Fibroblast of peridontal ligament (primary cell): Measurements from ENCODE around the gene CTNS.
A peak's percentile ranks its signal among the peaks of the same experiment; 100 is the strongest.

ENCODE experiments used
- DNase-seq: peaks from one replicate; pipeline ENCODE4 v3.0.0-alpha.2; 2010; ENCODE audit errors: extremely low read depth

Gene CTNS

DNA sequence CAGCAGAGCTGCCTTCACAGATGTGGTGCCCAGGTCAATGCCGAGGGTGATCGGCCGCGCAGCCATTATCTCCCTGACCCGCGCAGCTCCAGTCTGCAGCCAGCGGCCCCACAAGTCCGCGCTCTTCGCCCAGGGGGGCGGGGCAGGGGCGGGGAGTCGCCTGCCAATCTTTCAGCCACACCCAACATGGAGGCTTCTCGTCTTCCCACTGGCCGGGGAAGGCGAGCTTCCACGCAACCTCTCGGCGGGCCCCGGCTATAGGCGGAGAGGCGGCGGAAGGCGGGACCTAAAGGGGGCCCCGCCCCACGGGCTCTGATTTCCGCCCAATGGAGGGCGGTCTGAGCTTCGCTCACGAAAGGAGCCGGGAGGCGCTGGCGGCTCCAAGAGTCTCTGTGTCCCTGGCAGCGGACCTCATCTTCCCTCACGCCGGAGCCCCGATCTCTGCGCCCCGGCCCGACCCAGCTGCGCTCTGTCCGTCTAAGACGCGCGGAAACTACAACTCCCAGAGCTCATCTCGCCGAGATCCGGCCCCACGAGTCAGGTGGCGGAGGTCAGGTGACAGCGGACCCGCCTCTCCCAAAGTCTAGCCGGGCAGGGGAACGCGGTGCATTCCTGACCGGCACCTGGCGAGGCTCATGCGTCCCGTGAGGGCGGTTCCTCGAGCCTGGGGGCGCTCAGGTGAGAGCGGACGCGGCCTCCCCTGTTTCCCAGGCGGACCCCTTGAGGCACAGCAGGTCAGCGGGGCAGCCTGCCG lies at the start of gene CTNS, which contains the start of gene SHPK:
TSS of gene CTNS (plus strand) at position 607 of the 754 bp plus-strand sequence. CDS start 3,447 bp downstream, outside the sequence.
TSS of gene SHPK (minus strand) at position 97 of the 754 bp plus-strand sequence. CDS start at position 66, 31 bp downstream.
- DNase-seq: peak; percentile 90

DNA sequence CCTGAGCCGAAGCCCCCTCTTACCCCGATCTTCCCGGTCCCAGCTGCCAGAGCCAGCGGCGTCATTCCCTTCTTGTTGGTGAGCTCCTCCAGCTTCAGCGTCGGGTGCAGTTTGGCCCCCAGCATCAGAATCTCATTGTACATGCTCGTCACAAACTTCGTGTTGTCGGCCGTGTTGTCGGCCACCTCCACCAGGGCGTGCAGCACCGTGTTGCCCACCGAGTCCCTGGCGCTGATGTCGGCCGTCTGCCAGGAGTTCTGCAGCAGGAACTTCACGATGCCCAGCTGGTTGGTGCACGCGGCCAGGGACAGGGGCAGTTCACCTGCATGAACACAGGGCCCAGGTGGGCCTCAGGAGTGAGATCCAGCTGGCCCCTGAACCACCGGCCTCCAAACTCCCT lies 46.8 kb upstream of the CTNS start:
- DNase-seq: no peak

- DNase-seq: no peak
Measured at GRCh38 chr17:3590231-3590630, 46.3 kb upstream of the CTNS start.

DNA sequence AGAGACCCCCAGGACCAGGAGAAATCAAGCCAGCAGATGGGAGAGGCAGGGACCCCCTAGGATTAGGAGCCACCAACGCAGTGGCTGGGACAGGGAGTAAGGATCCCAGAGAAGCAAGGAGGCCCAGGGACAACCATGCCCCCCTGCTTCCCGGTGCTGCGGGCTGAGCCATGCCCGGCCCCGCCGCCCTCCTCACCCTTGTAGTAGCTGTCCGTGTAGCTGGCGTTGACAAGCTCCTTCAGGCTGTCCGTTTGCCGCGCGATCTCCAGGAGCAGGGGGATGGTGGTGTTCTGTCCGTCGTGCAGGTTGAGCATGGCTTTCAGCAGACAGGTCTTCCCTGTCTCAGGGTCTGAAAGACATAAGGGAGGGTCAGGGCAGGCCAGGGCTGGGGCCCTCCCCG lies 45.8 kb upstream of the CTNS start:
- DNase-seq: no peak

DNA sequence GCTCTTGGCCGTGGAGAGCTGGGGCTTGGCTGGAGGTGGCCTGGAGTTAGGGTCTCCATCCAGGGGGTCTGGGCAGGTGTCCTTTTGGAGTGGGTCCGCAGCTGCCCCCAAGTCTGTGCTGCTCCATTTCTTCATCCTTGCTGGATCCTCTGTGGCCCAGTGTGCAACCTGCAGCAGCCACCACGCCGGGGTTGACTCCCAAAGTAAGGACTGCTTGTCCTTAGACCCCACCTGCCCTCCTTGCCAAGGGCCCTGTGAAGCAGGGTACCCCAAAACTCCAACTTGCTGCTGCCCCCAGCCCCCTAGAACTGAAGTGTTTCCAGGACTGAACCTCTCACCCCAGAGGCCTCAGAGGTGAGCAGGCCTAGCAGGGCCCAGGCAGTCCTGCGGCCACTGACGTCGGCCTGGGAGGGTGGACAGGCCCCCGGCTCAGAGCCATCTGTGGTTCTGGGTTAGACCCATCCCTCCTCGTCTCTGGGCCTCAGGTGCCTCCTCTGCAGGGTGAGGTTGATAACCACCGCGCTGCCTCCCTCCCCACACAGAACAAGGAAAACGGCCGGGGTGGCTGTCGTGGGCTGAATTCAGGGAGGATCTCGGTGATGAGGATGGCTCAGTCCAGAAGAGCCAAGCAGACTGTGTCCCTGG lies 44.2 kb upstream of the CTNS start:
- DNase-seq: no peak

DNA sequence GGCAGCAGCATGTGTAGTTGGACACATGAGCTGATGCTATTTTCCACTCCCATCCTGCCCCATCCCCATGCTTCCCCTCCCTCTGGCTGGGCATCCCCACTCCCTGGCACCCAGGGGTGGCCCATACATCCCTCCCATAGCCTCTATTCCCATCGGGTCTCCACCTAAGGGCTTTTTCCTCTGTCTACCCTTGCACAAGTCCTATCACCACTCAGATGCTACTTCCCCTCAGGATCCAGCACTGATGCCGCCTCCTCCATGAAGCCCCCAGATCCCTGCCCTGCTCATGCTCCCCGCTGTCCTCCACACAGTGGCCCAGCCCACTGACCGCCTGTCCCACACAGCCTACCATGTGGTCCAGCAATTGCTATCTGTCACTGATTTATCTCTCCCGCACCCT lies 43.2 kb upstream of the CTNS start:
- DNase-seq: no peak

DNA sequence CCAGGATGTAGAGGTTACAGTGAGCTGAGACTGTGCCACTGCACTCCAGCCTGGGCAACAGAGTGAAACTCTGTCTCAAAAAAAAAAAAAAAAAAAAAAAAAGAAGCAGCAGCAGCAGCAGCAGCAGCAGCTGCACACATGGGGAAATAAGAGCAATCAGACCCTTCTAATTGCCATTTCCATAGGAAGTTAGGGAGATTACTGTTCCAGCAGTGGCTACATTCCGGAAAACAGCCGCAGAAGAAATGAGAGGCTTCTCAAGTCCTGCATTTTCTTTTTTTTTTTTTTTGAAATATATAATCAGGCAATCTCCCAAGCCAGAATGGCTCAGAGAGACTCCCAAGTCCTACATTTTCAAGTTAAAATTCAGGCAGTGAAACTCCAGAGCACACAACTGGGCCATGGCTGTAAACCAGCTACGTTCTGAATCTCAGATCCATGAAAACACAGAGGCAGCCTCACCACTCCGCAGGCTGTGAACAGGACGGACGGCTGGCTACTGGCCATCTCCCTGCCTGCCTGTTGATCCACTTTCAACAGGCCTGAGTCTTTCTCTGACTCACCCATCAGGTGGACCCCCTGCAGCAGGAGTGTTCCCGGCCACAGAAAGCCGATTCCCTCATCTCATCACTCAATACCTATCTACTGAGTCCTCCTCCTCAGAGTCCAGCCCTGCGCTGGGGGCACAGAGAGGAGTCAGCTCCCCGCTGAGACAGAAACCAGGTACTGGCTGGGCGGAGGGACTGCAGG lies 42.3 kb upstream of the CTNS start:
- peak; percentile 20 for DNase-seq

DNA sequence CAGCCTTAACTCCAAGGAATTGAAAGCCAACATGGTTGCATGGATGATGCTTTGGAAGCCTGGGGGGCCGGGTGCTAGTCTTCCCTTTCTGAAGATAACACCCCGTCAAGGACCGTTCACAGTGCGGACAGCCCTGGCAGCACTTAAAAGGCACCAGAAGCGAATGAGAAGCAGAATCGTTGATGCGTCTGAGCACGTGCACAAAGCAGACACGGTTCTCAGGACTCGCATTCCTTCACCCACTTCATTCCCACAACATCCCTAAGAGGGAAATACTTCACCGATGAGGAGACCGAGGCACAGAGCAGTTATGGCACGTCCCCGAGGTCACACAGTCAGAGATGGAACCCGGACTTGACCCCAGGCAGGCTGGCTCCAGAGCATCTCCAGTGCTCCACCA lies 41.6 kb upstream of the CTNS start:
- no peak for DNase-seq

- DNase-seq: no peak
Measured at GRCh38 chr17:3596804-3597464, 39.6 kb upstream of the CTNS start.

DNA sequence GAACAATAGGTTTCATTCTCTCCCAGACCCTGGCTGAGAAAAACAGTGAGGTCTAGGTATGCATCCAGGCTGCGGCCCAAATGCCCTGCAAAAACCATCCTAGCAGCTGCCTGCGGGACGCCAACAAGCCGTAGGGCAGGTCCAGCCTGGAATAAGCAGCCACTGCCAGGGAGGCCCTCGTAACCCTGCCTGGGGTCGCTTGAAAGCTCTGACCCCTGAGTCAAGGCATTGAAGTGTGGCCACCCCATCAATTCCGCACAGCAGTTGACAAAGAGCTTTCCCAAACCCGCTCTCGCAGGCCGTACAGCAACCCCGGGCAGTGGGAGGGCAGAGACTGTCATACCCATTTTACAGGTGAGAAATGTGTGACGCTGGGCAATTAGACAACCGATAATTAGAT lies 38.5 kb upstream of the CTNS start:
- DNase-seq: no peak

DNA sequence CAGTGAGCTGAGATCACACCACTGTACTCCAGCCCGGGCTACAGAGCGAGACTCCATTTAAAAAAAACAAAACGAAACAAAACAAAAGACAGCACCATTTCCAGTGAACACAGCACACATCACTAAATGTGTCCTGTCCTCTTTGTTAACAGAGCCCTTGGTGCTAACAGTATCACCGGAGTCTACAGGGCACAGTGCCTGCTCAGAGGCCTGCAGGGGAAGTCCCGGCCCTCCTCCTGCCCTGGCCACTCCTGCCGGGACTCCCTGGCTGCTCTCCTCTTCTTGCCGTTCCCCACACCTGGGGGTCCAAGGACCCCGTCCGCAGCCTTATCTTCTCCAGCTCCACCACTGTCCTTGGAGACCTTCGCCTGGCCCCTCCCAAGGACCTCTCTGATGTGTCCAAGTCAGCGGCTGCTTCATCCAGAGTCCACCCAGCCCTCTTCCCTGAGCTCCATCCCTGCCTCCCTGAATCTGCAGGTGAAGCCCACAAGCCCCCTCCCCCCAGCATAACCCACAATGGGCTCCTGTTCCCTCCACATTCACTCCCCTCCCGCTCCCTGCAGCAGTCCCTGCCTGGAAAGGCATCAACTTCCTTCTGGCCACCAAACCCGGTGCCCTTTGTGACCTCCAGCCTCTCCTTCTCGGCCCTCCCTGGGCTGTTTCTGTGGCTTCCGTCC lies 35.9 kb upstream of the CTNS start:
- DNase-seq: no peak

GRCh38 chr17:3602499-3602898 lies 34.1 kb upstream of the CTNS start:
- peak; percentile 8 for DNase-seq

DNA sequence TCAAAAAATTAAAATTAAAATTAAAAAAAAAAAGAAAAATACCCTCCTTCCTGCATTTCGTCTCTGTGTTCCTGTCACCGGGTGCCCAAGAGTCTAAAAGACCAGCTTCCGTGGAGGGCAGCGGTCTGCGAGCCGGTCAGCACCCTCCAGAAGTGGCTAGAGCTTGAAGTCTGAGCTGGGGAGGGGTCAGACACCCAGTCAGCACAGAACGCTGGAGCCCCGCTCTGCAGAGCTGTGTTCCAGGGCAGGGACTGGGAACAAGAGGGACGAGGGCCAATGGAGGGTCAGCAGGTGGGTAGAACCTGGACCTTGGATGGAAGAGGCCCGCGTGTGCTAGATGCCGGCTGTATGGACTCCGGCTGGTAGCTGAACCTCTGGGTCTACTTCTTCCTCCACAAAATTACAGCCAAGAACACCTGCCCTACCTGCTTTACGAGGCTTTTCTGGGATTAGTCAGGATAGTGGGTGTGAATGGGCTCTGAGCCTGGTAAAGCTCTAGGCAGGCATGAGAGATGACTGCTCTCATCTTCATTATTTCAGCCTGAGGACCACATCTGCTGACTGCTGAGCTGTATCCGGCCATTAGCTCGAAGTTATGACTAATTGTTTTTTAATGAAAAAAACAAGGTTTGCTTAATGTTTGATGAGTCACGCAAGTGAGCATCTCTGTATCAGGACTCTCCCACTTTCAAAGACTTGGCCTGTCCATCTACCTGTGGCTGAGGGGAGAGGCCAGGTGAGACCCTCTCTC lies 33.3 kb upstream of the CTNS start:
- DNase-seq: no peak

DNA sequence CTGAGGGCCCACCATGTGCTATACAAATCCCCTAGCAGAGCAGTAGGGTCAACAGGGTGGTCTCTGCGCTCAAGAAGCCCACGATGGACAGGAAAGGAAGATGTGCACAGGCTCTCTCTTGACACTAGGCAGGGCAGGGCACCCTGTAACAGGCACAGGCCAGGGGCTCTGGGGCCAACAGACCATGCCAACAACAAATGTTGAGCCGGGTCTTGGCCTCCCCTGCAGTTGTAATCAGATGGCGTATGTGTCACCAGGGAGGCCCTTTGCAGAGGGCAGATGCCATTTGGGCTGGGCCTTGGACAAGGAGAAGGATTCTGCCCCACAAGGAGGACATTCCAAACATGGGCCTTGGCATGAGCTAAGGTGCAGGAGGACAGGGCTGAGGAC lies 32.7 kb upstream of the CTNS start:
- DNase-seq: no peak

DNA sequence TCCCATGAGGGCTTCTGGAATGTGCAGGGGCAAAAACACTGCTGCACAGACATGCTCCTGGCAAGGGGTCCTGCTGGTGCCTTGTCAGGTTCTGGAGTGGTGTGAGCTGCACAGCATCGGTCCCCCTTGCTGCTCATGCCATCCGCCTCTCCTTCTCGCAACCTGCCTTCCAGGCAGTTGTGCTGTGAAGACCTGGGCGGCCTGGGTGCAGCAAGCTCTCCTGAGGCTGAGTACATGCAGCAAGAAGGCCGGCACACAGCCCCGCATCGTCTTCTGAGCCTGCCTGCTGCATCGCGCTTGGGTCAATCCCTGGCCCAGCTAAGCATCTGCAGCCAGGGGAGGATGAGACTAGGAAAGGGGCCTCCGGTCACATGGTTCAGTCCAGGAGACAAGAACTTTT lies 26.9 kb upstream of the CTNS start:
- DNase-seq: no peak

GRCh38 chr17:3610523-3610922 lies 26.0 kb upstream of the CTNS start:
- DNase-seq: no peak

DNA sequence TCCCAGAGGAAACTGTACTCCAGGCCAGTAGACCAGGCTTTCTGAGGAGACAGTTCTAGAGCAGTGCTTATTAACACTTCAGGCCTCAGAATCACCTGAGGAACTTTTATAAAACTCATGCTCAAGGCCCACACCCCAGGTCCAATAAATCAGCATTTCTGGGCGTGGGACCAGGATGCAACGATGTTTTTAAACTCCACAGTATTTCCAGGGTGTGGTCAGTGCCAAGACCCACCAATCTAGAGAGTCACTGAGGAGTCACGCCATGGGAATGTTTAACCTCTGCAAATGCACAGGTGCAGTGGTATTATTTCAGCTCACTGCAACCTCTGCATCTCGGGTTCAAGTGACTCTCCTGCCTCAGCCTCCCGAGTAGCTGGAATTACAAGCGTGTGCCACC lies 23.4 kb upstream of the CTNS start:
- DNase-seq: no peak

GRCh38 chr17:3615160-3615870 lies 21.2 kb upstream of the CTNS start:
- no peak for DNase-seq

- no peak for DNase-seq
Measured at GRCh38 chr17:3621146-3621720, 15.3 kb upstream of the CTNS start.
